ENCODE results near the gene STK16.
"Not testable (repeated sequence)": the region's sequence is repeated elsewhere in the genome, so short reads cannot be mapped to it uniquely, and the experiment has no call there.

STK16 gene

GRCh38 chr2:219246559-219246958, 1.3 kb downstream of the STK16 start:
- DNase-seq = no peak

GRCh38 chr2:219247678-219248642, 2.7 kb downstream of the STK16 start:
- no peak for DNase-seq

GRCh38 chr2:219248845-219249202, 3.5 kb downstream of the STK16 start:
- no peak for DNase-seq

GRCh38 chr2:219249203-219249980, 4.1 kb downstream of the STK16 start:
- DNase-seq = peak; percentile 77

GRCh38 chr2:219250049-219250781, 4.9 kb downstream of the STK16 start:
- no peak for DNase-seq

GRCh38 chr2:219251656-219252055, 6.4 kb downstream of the STK16 start:
- no peak for DNase-seq

- DNase-seq = no peak
These were observed 6.8 kb downstream of the STK16 start for GRCh38 chr2:219252084-219252483.

GRCh38 chr2:219252570-219252899, 7.3 kb downstream of the STK16 start:
- no peak for DNase-seq

GRCh38 chr2:219252900-219253752, 7.8 kb downstream of the STK16 start, which contains the start of gene TUBA4B:
TUBA4B (plus strand) TSS chr2:219253243; CDS start chr2:219253408, 165 bp downstream.
- DNase-seq = peak; percentile 65

GRCh38 chr2:219253753-219254589, 8.7 kb downstream of the STK16 start, which contains the start of gene TUBA4A:
TUBA4A (minus strand) TSS chr2:219253918; CDS start chr2:219253858, 60 bp downstream.
- peak; percentile 65 for DNase-seq

GRCh38 chr2:219254590-219255201, 9.4 kb downstream of the STK16 start:
- DNase-seq = no peak

- DNase-seq = not testable (repeated sequence)
These were observed 13.7 kb downstream of the STK16 start for GRCh38 chr2:219258942-219259341.

- no peak for DNase-seq
These were observed 16.0 kb downstream of the STK16 start for GRCh38 chr2:219261024-219261855.

GRCh38 chr2:219266232-219266631, 21.0 kb downstream of the STK16 start:
- DNase-seq = no peak

GRCh38 chr2:219266886-219267285, 21.6 kb downstream of the STK16 start:
- no peak for DNase-seq

- no peak for DNase-seq
These were observed 23.0 kb downstream of the STK16 start for GRCh38 chr2:219268294-219268693.

- DNase-seq = no peak
These were observed 24.2 kb downstream of the STK16 start for GRCh38 chr2:219269362-219270054.

- no peak for DNase-seq
These were observed 24.7 kb downstream of the STK16 start for GRCh38 chr2:219270055-219270372.

GRCh38 chr2:219271021-219271420, 25.7 kb downstream of the STK16 start:
- DNase-seq = no peak

All from right hindlimb (tissue), 1 donor.